PFSK-1 (cell line): ENCODE results near the gene PA2G4.

ENCODE experiments used
- FOXP2 ChIP-seq: optimal IDR thresholded peaks from 2 replicates; pipeline ENCODE3; 2011; ENCODE audit warnings: borderline replicate concordance, control low read depth, inconsistent platforms; ENCODE audit not compliant: insufficient read depth; ENCODE audit errors: extremely low read length, extremely low read depth
- POLR2AphosphoS5 ChIP-seq: IDR thresholded peaks from 2 replicates; pipeline ENCODE4 v1.6.1; 2012; ENCODE audit warnings: low read depth, mild to moderate bottlenecking, control low read depth, low read length, moderate library complexity
- SIN3A ChIP-seq: IDR thresholded peaks from 2 replicates; pipeline ENCODE4 v1.6.1; 2012; ENCODE audit warnings: mild to moderate bottlenecking, low read length, moderate library complexity, borderline replicate concordance; ENCODE audit not compliant: insufficient read depth
- TAF1 ChIP-seq: IDR thresholded peaks from 2 replicates; pipeline ENCODE4 v1.6.1; 2012; ENCODE audit warnings: low read length, control low read depth, borderline replicate concordance; ENCODE audit not compliant: insufficient read depth
- TF ChIP-seq, protein P1 (sequence below), 2 experiments: IDR thresholded peaks; 2 replicates each; pipeline versions ENCODE4 v1.6.1 to v1.8.0; 2011 to 2012; ENCODE audit warnings: low read depth in 2 of 2, low read length in 2 of 2, control low read depth in 1 of 2, inconsistent platforms in 1 of 2, mild to moderate bottlenecking in 1 of 2, moderate library complexity in 1 of 2; ENCODE audit not compliant: insufficient read depth in 1 of 2

The PA2G4 gene

DNA sequence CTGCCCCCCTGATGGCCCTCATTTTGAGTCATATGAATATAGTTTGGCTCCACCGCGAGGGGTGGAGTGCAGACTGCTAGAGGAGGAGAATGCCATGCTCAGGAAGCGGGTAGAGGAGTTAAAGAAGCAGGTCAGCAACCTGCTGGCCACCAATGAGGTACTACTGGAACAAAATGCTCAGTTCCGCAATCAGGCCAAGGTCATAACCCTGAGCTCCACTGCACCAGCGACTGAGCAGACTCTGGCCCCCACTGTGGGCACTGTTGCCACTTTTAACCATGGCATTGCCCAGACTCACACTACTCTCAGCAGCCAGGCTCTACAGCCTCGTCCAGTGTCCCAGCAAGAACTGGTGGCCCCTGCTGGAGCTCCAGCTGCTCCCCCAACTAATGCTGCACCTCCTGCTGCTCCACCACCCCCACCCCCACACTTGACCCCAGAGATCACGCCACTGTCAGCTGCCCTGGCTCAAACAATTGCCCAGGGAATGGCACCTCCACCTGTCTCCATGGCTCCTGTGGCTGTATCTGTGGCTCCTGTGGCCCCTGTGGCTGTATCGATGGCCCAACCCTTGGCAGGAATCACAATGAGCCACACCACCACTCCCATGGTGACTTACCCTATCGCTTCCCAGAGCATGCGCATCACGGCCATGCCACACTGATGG is 17.0 kb downstream of the PA2G4 start:
- TF ChIP-seq SIN3A (no peak), FOXP2 (no peak), POLR2AphosphoS5 (no peak), TAF1 (no peak)
- TF ChIP-seq, protein P1, sequence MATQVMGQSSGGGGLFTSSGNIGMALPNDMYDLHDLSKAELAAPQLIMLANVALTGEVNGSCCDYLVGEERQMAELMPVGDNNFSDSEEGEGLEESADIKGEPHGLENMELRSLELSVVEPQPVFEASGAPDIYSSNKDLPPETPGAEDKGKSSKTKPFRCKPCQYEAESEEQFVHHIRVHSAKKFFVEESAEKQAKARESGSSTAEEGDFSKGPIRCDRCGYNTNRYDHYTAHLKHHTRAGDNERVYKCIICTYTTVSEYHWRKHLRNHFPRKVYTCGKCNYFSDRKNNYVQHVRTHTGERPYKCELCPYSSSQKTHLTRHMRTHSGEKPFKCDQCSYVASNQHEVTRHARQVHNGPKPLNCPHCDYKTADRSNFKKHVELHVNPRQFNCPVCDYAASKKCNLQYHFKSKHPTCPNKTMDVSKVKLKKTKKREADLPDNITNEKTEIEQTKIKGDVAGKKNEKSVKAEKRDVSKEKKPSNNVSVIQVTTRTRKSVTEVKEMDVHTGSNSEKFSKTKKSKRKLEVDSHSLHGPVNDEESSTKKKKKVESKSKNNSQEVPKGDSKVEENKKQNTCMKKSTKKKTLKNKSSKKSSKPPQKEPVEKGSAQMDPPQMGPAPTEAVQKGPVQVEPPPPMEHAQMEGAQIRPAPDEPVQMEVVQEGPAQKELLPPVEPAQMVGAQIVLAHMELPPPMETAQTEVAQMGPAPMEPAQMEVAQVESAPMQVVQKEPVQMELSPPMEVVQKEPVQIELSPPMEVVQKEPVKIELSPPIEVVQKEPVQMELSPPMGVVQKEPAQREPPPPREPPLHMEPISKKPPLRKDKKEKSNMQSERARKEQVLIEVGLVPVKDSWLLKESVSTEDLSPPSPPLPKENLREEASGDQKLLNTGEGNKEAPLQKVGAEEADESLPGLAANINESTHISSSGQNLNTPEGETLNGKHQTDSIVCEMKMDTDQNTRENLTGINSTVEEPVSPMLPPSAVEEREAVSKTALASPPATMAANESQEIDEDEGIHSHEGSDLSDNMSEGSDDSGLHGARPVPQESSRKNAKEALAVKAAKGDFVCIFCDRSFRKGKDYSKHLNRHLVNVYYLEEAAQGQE (IDR thresholded peaks at IDR 0.05; ENCODE audit: insufficient read depth in 1 of 2, low read depth in 2 of 2, low read length in 2 of 2) = no peak

DNA sequence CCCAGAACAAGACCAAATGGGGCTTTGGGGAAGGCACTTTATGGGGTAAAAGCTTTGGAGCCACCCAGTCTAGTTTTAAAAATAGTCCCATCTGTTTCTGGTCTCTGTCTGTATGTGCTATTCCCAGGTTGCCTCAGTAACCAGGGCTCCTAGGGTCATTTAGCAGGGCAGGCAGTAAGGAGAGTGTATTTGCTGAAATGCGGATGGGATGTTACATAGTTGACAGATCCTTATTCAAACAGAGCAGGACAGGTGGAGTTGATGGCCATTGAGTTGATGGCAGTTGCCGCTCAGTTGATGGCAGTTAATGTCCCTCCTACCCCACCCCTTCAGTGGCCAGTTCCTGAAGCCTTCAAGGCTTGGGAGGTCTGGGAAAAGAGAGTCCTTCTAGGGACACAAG is 18.3 kb downstream of the PA2G4 start:
- TF ChIP-seq, protein P1 (IDR thresholded peaks at IDR 0.05; ENCODE audit: insufficient read depth in 1 of 2, low read depth in 2 of 2, low read length in 2 of 2) = no peak
- TF ChIP-seq FOXP2 (no peak), POLR2AphosphoS5 (no peak), TAF1 (no peak)

DNA sequence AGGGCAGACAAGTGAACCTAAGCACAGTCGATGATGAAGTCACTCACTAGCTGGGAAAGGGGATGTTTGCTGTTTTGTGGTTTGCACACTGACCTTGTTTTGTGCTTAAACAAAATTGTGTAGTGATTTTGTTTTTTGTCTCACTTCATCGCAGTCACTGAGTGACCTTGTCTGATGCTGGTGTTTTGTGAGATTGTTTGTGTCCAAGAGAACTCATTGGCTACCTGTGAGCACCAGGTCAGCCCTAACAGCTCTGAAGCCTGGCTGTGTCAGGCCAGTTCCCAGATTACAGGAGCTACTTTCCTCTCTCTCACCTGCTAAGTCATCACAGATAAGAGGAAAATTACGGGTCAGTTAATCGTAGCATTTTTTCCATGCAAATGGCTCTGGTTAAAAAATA is 19.8 kb downstream of the PA2G4 start:
- TF ChIP-seq SIN3A (no peak), POLR2AphosphoS5 (no peak), FOXP2 (no peak), TAF1 (no peak)
- TF ChIP-seq, protein P1 (IDR thresholded peaks at IDR 0.05; ENCODE audit: insufficient read depth in 1 of 2, low read depth in 2 of 2, low read length in 2 of 2) = no peak

DNA sequence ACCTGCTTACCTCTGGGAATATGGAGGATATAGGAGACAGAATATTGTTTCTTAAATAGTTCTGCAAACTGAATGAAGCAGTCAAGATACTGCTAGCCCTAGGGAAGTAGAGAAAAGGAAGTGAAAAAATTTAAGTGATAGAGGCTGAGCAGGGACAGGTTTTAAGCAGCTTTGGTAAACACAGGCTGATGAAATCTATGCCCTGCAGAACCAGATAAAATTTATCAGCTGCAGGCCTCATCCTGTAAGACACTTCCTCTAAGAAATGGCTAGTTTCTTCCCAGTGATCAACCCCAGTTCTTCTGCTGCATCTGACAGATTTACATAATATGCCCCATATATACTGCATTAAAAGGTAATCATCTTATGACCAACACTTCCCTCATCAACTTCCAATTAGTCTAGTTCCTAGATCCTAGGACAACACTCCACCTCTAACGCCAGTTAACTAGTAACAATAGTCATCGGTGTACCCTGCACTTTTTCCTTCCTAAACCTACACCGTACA is 22.4 kb downstream of the PA2G4 start:
- no peak for TF ChIP-seq TAF1
- no peak for TF ChIP-seq FOXP2
- no peak for TF ChIP-seq POLR2AphosphoS5
- TF ChIP-seq, protein P1 (IDR thresholded peaks at IDR 0.05; ENCODE audit: insufficient read depth in 1 of 2, low read depth in 2 of 2, low read length in 2 of 2) = no peak
- TF ChIP-seq SIN3A = no peak

DNA sequence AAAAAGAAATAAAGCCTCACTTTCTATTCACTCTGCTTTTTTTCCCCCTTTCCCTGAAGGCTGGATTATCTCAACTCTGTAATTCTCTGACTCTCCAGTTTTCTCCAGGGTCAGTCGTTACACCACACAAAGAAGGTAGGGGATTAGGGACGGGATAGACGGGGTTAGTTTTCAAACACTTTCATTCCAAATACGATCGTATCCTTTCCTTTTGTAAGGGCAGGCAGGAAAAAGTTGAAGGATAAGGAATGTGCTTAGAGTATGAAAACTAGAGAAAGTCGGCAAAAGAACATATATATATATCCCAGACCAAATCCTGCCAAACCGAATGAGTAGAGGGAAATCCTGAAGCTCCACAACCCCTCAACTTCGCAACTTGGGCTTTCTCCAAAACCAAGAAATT is 23.1 kb downstream of the PA2G4 start:
- TF ChIP-seq SIN3A = no peak
- no peak for TF ChIP-seq TAF1
- TF ChIP-seq, protein P1 (IDR thresholded peaks at IDR 0.05; ENCODE audit: insufficient read depth in 1 of 2, low read depth in 2 of 2, low read length in 2 of 2) = no peak
- TF ChIP-seq FOXP2 = no peak
- no peak for TF ChIP-seq POLR2AphosphoS5
